Esophagus squamous epithelium (tissue), 4 donors: ENCODE measurements around the gene BARHL1.

Source experiments
- POLR2A ChIP-seq, 4 donors: fragments of 450-650 bp; IDR thresholded peaks; one replicate each; pipeline ENCODE4 v1.6.1; 2017; ENCODE audit warnings: antibody characterized with exemption in 4 of 4, mild to moderate bottlenecking in 4 of 4, moderate library complexity in 3 of 4
- TF ChIP-seq, protein P1 (sequence below), 6 experiments: fragments of 450-650 bp in 4 of 6; fragments of 200-600 bp in 2 of 6; sonication (generic) in 2 of 6; IDR thresholded peaks; one replicate each; pipeline ENCODE4 v1.5.1; 2016 to 2019; ENCODE audit warnings: antibody characterized with exemption in 6 of 6, mild to moderate bottlenecking in 4 of 6, moderate library complexity in 4 of 6

DNA sequence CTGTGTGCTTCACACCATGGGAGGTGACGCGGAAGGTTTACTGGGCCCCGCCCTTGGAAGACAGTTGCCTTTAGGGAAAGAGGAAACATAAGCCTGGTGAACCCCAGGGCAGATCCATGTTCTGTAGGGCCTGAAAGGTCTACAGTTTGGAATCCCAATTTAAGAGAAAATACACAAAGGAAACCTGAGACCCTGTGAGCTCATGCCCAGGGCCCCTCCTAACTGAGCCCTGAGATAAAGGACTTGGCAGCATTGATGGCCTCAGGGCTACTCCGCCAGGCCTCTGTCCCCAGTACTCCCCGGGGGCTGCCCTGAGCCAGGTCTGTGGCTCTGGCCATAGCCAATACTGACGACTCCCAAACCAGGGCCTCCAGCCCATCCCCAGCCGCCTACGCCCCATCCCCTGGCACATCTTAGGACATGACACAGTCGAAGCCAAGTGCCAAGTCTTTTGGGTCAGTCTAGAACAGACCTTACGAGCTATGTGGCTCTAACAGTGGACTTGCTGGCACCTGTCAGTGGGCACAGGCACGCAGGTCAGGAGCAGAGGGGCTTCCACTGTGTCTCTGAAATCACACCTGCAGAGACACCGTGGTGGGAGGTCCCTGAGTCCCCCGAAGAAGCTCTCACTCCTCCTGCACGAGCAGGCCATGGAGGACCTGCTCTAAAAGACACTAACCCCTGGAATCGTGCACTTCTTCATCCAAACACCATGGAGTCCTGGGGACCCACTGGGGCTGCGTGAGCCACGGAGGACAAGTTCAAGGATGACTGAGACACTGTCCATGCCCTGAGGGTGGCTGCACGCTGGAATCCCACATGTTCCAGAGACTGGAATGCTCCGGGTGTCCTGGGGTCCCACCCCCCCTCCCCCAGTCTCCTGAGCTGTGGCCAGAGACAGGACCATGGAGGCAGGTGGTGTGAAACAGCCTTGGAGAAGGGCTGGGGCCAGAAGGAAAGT, 40.3 kb upstream of the BARHL1 start:
- TF ChIP-seq, protein P1, sequence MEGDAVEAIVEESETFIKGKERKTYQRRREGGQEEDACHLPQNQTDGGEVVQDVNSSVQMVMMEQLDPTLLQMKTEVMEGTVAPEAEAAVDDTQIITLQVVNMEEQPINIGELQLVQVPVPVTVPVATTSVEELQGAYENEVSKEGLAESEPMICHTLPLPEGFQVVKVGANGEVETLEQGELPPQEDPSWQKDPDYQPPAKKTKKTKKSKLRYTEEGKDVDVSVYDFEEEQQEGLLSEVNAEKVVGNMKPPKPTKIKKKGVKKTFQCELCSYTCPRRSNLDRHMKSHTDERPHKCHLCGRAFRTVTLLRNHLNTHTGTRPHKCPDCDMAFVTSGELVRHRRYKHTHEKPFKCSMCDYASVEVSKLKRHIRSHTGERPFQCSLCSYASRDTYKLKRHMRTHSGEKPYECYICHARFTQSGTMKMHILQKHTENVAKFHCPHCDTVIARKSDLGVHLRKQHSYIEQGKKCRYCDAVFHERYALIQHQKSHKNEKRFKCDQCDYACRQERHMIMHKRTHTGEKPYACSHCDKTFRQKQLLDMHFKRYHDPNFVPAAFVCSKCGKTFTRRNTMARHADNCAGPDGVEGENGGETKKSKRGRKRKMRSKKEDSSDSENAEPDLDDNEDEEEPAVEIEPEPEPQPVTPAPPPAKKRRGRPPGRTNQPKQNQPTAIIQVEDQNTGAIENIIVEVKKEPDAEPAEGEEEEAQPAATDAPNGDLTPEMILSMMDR (IDR thresholded peaks at IDR 0.05): no peak
- TF ChIP-seq POLR2A (IDR thresholded peaks at IDR 0.05): no peak
